ENCODE results near the gene COX10. TPM values are rescaled to one million over a fixed set of nuclear protein-coding genes. Genes with fewer than 3 reads are reported as not detected.

Gene COX10
- total RNA-seq, 2 donors from 2014 or later: 8.7 to 26.5 TPM

DNA sequence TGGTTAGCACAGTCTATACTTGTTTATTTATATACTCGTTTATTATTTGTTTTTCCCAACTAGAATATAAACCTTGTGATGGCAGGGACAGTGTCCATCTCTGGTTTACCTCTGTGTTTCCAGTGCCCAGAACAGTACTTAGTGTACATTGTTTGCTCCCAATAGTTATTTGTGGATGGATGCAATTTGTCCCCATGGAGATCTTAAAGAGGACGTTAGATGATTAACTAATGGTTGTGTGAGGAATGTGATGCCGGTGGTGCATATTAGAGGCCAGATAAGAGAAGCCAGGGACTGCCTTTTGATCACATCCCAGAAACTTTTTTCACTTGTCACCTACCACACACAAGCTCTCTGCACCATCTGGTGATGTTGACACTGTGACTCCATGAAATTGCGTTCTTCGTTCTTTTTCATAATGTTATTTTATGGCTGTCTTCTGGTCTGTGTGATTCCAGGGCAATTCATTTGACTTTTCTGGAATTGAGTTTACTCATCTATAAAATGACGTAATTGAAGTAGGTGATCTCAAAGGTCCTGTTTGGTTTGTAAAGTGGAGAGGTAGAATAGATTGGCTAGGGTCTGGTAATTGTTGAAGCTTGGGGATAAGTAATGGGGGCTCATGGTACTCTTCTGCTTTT lies 1.2 kb downstream of the COX10 start:
- no peak for ATAC-seq (ENCODE audit: insufficient number of reproducible peaks, low FRiP score, low read depth)
- no peak overlapping the region for H3K27ac ChIP-seq
- no peaks in the 10 kb centered on the region for H3K36me3 ChIP-seq
- H3K4me1 ChIP-seq (ENCODE audit: control insufficient read depth in 1 of 2, low read depth in 2 of 2): peaks cover 11 to 25% of the 10 kb centered on the region in 2 donors
- H3K27me3 ChIP-seq (replicated peaks; ENCODE audit: insufficient read depth): no peaks in the 10 kb centered on the region
- no peaks in the 10 kb centered on the region for H3K9me3 ChIP-seq
- H3K4me3 ChIP-seq: peak overlapping the region; percentile 75
- DNase-seq (ENCODE audit: low spot score): no peak
- no peak for TF ChIP-seq CTCF (IDR thresholded peaks at IDR 0.05)

DNA sequence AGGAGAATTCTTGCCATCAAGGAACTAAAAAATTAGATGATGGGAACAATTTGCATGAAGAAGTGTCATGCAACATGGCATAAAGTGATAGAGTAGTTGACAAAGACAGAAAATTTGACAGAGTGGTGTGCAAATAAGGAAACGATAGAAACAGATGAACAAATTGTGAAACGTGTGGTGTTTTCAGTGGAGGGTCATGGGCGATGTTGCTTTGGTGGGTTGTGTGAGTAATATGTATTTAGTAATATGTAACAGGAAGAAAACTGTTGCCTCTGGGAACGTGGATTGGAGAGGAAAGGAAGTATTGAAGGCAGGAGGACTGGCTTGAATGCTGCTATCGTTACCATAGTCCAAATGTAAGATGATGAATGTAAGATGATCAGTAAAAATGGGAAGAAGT lies 3.6 kb downstream of the COX10 start:
- peaks cover 11 to 24% of the 10 kb centered on the region in 2 donors for H3K4me1 ChIP-seq (ENCODE audit: control insufficient read depth in 1 of 2, low read depth in 2 of 2)
- H3K27me3 ChIP-seq (replicated peaks; ENCODE audit: insufficient read depth): no peaks in the 10 kb centered on the region
- ATAC-seq (ENCODE audit: insufficient number of reproducible peaks, low FRiP score, low read depth): no peak
- no peak for TF ChIP-seq CTCF (IDR thresholded peaks at IDR 0.05)
- H3K36me3 ChIP-seq: peaks cover 10% of the 10 kb centered on the region
- no peaks in the 10 kb centered on the region for H3K9me3 ChIP-seq
- no peak for DNase-seq (ENCODE audit: low spot score)
- H3K4me3 ChIP-seq: no peak overlapping the region
- no peak overlapping the region for H3K27ac ChIP-seq

DNA sequence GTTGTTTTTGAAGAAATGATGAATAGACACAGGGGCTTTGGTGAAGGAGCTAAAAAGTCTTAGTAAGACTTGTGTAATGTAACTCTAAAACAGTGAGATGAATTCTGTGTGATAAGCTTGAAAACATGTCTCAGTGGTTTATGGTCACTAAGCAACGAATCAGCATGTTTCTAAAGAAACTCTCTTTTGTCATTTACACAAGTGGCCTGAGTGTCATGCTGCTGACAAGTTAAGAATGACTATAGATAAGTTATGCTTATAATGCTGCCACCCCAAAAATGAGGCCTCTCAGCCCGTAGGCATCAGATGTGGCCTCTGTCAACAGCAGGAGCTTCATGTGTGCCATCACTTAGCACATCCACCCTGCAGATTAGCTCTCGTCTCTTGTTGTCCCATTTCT lies 8.7 kb downstream of the COX10 start:
- Histone ChIP-seq H3K4me1 (ENCODE audit: control insufficient read depth in 1 of 2, low read depth in 2 of 2) (no peaks in the 10 kb centered on the region), H3K9me3 (no peaks in the 10 kb centered on the region), H3K36me3 (peaks cover 17% of the 10 kb centered on the region), H3K27ac (no peak overlapping the region), H3K4me3 (no peak overlapping the region), H3K27me3 (replicated peaks; ENCODE audit: insufficient read depth) (no peaks in the 10 kb centered on the region)
- no peak for DNase-seq (ENCODE audit: low spot score)
- no peak for ATAC-seq (ENCODE audit: insufficient number of reproducible peaks, low FRiP score, low read depth)
- TF ChIP-seq CTCF (IDR thresholded peaks at IDR 0.05): no peak

GRCh38 chr17:14080847-14081251 lies 11.5 kb downstream of the COX10 start:
- no peaks in the 10 kb centered on the region for H3K9me3 ChIP-seq
- TF ChIP-seq CTCF (IDR thresholded peaks at IDR 0.05): no peak
- no peaks in the 10 kb centered on the region for H3K4me1 ChIP-seq (ENCODE audit: control insufficient read depth in 1 of 2, low read depth in 2 of 2)
- no peak overlapping the region for H3K4me3 ChIP-seq
- DNase-seq (ENCODE audit: low spot score) (no peak), ATAC-seq (ENCODE audit: insufficient number of reproducible peaks, low FRiP score, low read depth) (no peak)
- H3K36me3 ChIP-seq: peaks cover 17% of the 10 kb centered on the region
- no peaks in the 10 kb centered on the region for H3K27me3 ChIP-seq (replicated peaks; ENCODE audit: insufficient read depth)
- H3K27ac ChIP-seq: no peak overlapping the region

GRCh38 chr17:14082848-14083247 lies 13.5 kb downstream of the COX10 start:
- Histone ChIP-seq H3K36me3 (peaks cover 6% of the 10 kb centered on the region), H3K4me1 (ENCODE audit: control insufficient read depth in 1 of 2, low read depth in 2 of 2) (no peaks in the 10 kb centered on the region), H3K27me3 (replicated peaks; ENCODE audit: insufficient read depth) (no peaks in the 10 kb centered on the region), H3K9me3 (no peaks in the 10 kb centered on the region), H3K4me3 (no peak overlapping the region), H3K27ac (no peak overlapping the region)
- ATAC-seq (ENCODE audit: insufficient number of reproducible peaks, low FRiP score, low read depth) (no peak), DNase-seq (ENCODE audit: low spot score) (no peak)
- TF ChIP-seq CTCF (IDR thresholded peaks at IDR 0.05): no peak
